Astrocyte of the spinal cord (primary cell): ENCODE results near the gene TEDC1.
A peak's percentile ranks its signal among the peaks of the same experiment; 100 is the strongest.

Source experiments
- DNase-seq: peaks from one replicate; pipeline ENCODE4 v3.0.0; 2011; ENCODE audit warnings: low read depth, low spot score
- H3K4me3 ChIP-seq: 2 replicates; pipeline ENCODE4 v1.5.1; 2011; ENCODE audit warnings: low read depth, mild to moderate bottlenecking, low read length, moderate library complexity
- CTCF ChIP-seq: IDR thresholded peaks from 2 replicates; pipeline ENCODE4 v1.5.1; 2012; ENCODE audit warnings: low read depth, mild to moderate bottlenecking, low read length, inconsistent platforms
- in situ Hi-C: cut with HindIII; loops from 2 replicates; pipeline ENCODE4 v1.10.0; 2017; ENCODE audit warnings: low sequenced_read_pairs

TEDC1 gene

GRCh38 chr14:105530285-105531087 is 39.4 kb downstream of the TEDC1 start:
- in situ Hi-C loops = no loop called here
- no peak for TF ChIP-seq CTCF
- H3K4me3 ChIP-seq = no peak overlapping the region
- DNase-seq = no peak

- no peak overlapping the region for H3K4me3 ChIP-seq
- in situ Hi-C loops = no loop called here
- TF ChIP-seq CTCF = no peak
- no peak for DNase-seq
Measured at GRCh38 chr14:105531088-105531893, 40.2 kb downstream of the TEDC1 start.

- in situ Hi-C loops = no loop called here
- no peak for DNase-seq
- H3K4me3 ChIP-seq = no peak overlapping the region
- TF ChIP-seq CTCF = no peak
Measured at GRCh38 chr14:105531894-105532623, 41.0 kb downstream of the TEDC1 start.

- no peak overlapping the region for H3K4me3 ChIP-seq
- no peak for DNase-seq
- TF ChIP-seq CTCF = peak; percentile 49
- in situ Hi-C loops = no loop called here
Measured at GRCh38 chr14:105532735-105533141, 41.7 kb downstream of the TEDC1 start.

GRCh38 chr14:105533391-105533790 is 42.3 kb downstream of the TEDC1 start:
- no peak for TF ChIP-seq CTCF
- in situ Hi-C loops = no loop called here
- H3K4me3 ChIP-seq = no peak overlapping the region
- no peak for DNase-seq

GRCh38 chr14:105533811-105534498 is 42.9 kb downstream of the TEDC1 start:
- TF ChIP-seq CTCF = no peak
- DNase-seq = no peak
- in situ Hi-C loops = no loop called here
- no peak overlapping the region for H3K4me3 ChIP-seq
